CD14-positive monocyte (primary cell): ENCODE data around the gene ABL2. TPM values are rescaled to one million over a fixed set of nuclear protein-coding genes. Genes with fewer than 3 reads are reported as not detected.

Experiments
- DNase-seq, 3 donors: peaks; one replicate each; pipeline ENCODE4 v3.0.0-alpha.2; 2011 to 2022
- H2AFZ ChIP-seq: 2 replicates; pipeline ENCODE4 v1.6.0; 2012; ENCODE audit warnings: mild to moderate bottlenecking, low read depth, low read length, inconsistent platforms; ENCODE audit not compliant: insufficient read depth, poor library complexity, severe bottlenecking
- H3K27ac ChIP-seq, 2 donors: 1 replicate in 1 of 2; 2 replicates in 1 of 2; pipeline ENCODE4 v1.5.1; 2012 to 2013; ENCODE audit warnings: low read length in 2 of 2, control low read depth in 1 of 2, inconsistent platforms in 1 of 2, low read depth in 1 of 2, mild to moderate bottlenecking in 1 of 2
- H3K27me3 ChIP-seq, 2 donors: one replicate each; pipeline versions ENCODE4 v1.6.0 to v1.6.1; 2011 to 2013; ENCODE audit warnings: low read length in 2 of 2; ENCODE audit not compliant: control insufficient read depth in 2 of 2, insufficient read depth in 2 of 2
- H3K36me3 ChIP-seq, 2 donors: replicated peaks in 1 of 2; 1 replicate in 1 of 2; 2 replicates in 1 of 2; pipeline versions ENCODE4 v1.5.1 to v1.6.1; 2012 to 2013; ENCODE audit warnings: low read length in 2 of 2, control low read depth in 1 of 2, inconsistent platforms in 1 of 2, mild to moderate bottlenecking in 1 of 2; ENCODE audit not compliant: insufficient read depth in 2 of 2, control insufficient read depth in 1 of 2
- H3K4me1 ChIP-seq, 2 donors: 1 replicate in 1 of 2; 2 replicates in 1 of 2; pipeline versions ENCODE4 v1.5.1 to v1.6.1; 2012 to 2013; ENCODE audit warnings: low read length in 2 of 2, control low read depth in 1 of 2, inconsistent platforms in 1 of 2, mild to moderate bottlenecking in 1 of 2, moderate library complexity in 1 of 2; ENCODE audit not compliant: insufficient read depth in 2 of 2, control insufficient read depth in 1 of 2
- H3K4me2 ChIP-seq: replicated peaks from 2 replicates; pipeline ENCODE3; 2012; ENCODE audit warnings: low read length, moderate library complexity, mild to moderate bottlenecking; ENCODE audit not compliant: poor library complexity, severe bottlenecking; ENCODE audit errors: extremely low read depth
- H3K4me3 ChIP-seq, 3 experiments: fragments of 200-600 bp in 1 of 3; sonication (generic) in 1 of 3; replicated peaks in 1 of 3; 1 replicate in 2 of 3; 2 replicates in 1 of 3; pipeline ENCODE4 v1.5.1; 2011 to 2013; ENCODE audit warnings: low read length in 3 of 3, mild to moderate bottlenecking in 3 of 3, control low read depth in 2 of 3, low read depth in 2 of 3, inconsistent platforms in 1 of 3, moderate library complexity in 1 of 3
- H3K79me2 ChIP-seq: 2 replicates; pipeline ENCODE4 v1.6.0; 2012; ENCODE audit warnings: mild to moderate bottlenecking, control low read depth, inconsistent platforms, low read length, moderate library complexity; ENCODE audit not compliant: insufficient read depth
- H3K9ac ChIP-seq: 2 replicates; pipeline ENCODE4 v1.6.0; 2017; ENCODE audit warnings: low read length, mild to moderate bottlenecking; ENCODE audit not compliant: insufficient read depth, poor library complexity, severe bottlenecking
- H3K9me3 ChIP-seq, 2 donors: replicated peaks in 1 of 2; 1 replicate in 1 of 2; 2 replicates in 1 of 2; pipeline versions ENCODE4 v1.5.1 to v1.6.1; 2012 to 2013; ENCODE audit warnings: low read length in 2 of 2, control low read depth in 1 of 2; ENCODE audit not compliant: control insufficient read depth in 1 of 2, insufficient read depth in 1 of 2
- H4K20me1 ChIP-seq: 2 replicates; pipeline ENCODE4 v1.6.0; 2012; ENCODE audit warnings: mild to moderate bottlenecking, low read length, control low read depth, moderate library complexity; ENCODE audit not compliant: insufficient read depth
- H3K27ac Mint-ChIP-seq, 7 donors: one replicate each; pipeline ENCODE4 v1.8.0; 2020; ENCODE audit warnings: mild to moderate bottlenecking in 7 of 7, mixed read lengths in 7 of 7, moderate library complexity in 6 of 7, inconsistent platforms in 2 of 7
- H3K27me3 Mint-ChIP-seq, 3 donors: one replicate each; pipeline ENCODE4 v1.8.0; 2021 to 2022; ENCODE audit warnings: low read depth in 3 of 3, mild to moderate bottlenecking in 3 of 3, mixed read lengths in 3 of 3, moderate library complexity in 3 of 3, inconsistent platforms in 1 of 3
- H3K36me3 Mint-ChIP-seq, 2 donors: one replicate each; pipeline ENCODE4 v1.8.0; 2020; ENCODE audit warnings: mixed read lengths in 2 of 2, inconsistent platforms in 1 of 2, mild to moderate bottlenecking in 1 of 2
- H3K4me1 Mint-ChIP-seq: one replicate; pipeline ENCODE4 v1.8.0; 2020; ENCODE audit warnings: mild to moderate bottlenecking, mixed read lengths
- H3K4me3 Mint-ChIP-seq, 2 donors: one replicate each; pipeline ENCODE4 v1.8.0; 2020; ENCODE audit warnings: mild to moderate bottlenecking in 2 of 2, mixed read lengths in 2 of 2, moderate library complexity in 1 of 2
- H3K9me3 Mint-ChIP-seq, 7 donors: one replicate each; pipeline ENCODE4 v1.8.0; 2020 to 2022; ENCODE audit warnings: mixed read lengths in 7 of 7, mild to moderate bottlenecking in 6 of 7, moderate library complexity in 6 of 7, inconsistent platforms in 2 of 7
- CTCF ChIP-seq: fragments of 200-600 bp; IDR thresholded peaks from one replicate; pipeline ENCODE4 v1.8.0; 2022; ENCODE audit warnings: antibody characterized with exemption, mild to moderate bottlenecking
- WGBS: methylation state at CpG from one replicate; pipeline ENCODE4 v1.1.5; 2013; ENCODE audit warnings: missing lambda C conversion rate; ENCODE audit not compliant: insufficient coverage; 5-methylcytosine and 5-hydroxymethylcytosine counted together
- intact Hi-C, 2 donors: fragments of 100-400 bp; cut with micrococcal nuclease; formaldehyde crosslinking; loops; one replicate each; pipeline versions ENCODE4 v1.15.0 to v1.15.1; 2023
- polyA plus RNA-seq, 3 donors: library from polyadenylated mRNA; depleted of rRNA in 1 of 3; unstranded in 2 of 3; stranded (reverse) in 1 of 3; fragments of 300-500 nt in 2 of 3; fragments of >200 nt in 1 of 3; fragmentation: Illumina TruSeq in 2 of 3; gene quantifications; 1 replicate in 2 of 3; 2 replicates in 1 of 3; pipeline ENCODE4 v1.2.3, GENCODE V29; 2012 to 2021

The ABL2 gene
- polyA plus RNA-seq, 3 donors = 0.20 to 2.1 (median 1.4) TPM

- Histone ChIP-seq H3K27ac (peak overlapping the region in 1 of 2 donors; percentile 57), H4K20me1 (no peaks in the 10 kb centered on the region), H3K4me1 (peaks cover 12 to 25% of the 10 kb centered on the region in 2 donors), H3K36me3 (no peaks in the 10 kb centered on the region), H3K79me2 (peaks cover 16% of the 10 kb centered on the region), H3K9me3 (no peaks in the 10 kb centered on the region), H2AFZ (peak overlapping the region; percentile 15), H3K27me3 (no peaks in the 10 kb centered on the region), H3K4me3 (peak overlapping the region; percentile 7 to 62 (median 15)), H3K4me2 (peak overlapping the region; percentile 70), H3K9ac (no peak overlapping the region)
- Mint-ChIP-seq H3K9me3 (no peaks in the 10 kb centered on the region), H3K36me3 (peaks cover 0 to 9% of the 10 kb centered on the region in 2 donors), H3K27me3 (no peaks in the 10 kb centered on the region), H3K27ac (peak overlapping the region; percentile 56 to 85 (median 72)), H3K4me1 (peaks cover 34% of the 10 kb centered on the region), H3K4me3 (peak overlapping the region; percentile 61 to 75)
- no peak for TF ChIP-seq CTCF
- no CpG with 5 or more reads among the region's 4 CpGs for WGBS
- intact Hi-C loops = loop anchor here (1.0 to 10.0 kb wide), 3 partner anchors 11 to 69 kb away; no protein-coding TSS in a partner anchor
- peak; percentile 48 to 91 (median 81) for DNase-seq
Observed at GRCh38 chr1:179190861-179191260, 38.6 kb downstream of the ABL2 start.

- intact Hi-C loops = no loop called here
- H3K4me1 ChIP-seq = peaks cover 11 to 18% of the 10 kb centered on the region in 2 donors
- H3K79me2 ChIP-seq = peaks cover 12% of the 10 kb centered on the region
- H3K36me3 ChIP-seq = no peaks in the 10 kb centered on the region
- H3K27ac ChIP-seq = no peak overlapping the region
- TF ChIP-seq CTCF = no peak
- Mint-ChIP-seq H3K36me3 (peaks cover 0 to 11% of the 10 kb centered on the region in 2 donors), H3K9me3 (no peaks in the 10 kb centered on the region), H3K4me3 (no peak overlapping the region), H3K4me1 (peaks cover 28% of the 10 kb centered on the region), H3K27ac (peak overlapping the region in 2 of 7 donors; percentile 26 to 75), H3K27me3 (no peaks in the 10 kb centered on the region)
- no peak overlapping the region for H3K9ac ChIP-seq
- no peak overlapping the region for H2AFZ ChIP-seq
- DNase-seq = no peak
- H3K9me3 ChIP-seq = no peaks in the 10 kb centered on the region
- H3K4me3 ChIP-seq = no peak overlapping the region
- no peak overlapping the region for H3K4me2 ChIP-seq
- 100% methylated on average over 1 of the region's 8 CpGs for WGBS
- H3K27me3 ChIP-seq = no peaks in the 10 kb centered on the region
- no peaks in the 10 kb centered on the region for H4K20me1 ChIP-seq
Observed at GRCh38 chr1:179187735-179188471, 41.6 kb downstream of the ABL2 start.
